HepG2 (cell line): ENCODE results near the gene CCDC73. TPM values are rescaled to one million over a fixed set of nuclear protein-coding genes. Genes with fewer than 3 reads are reported as not detected.
A peak's percentile ranks its signal among the peaks of the same experiment; 100 is the strongest.

Experiments used
- ATAC-seq: fragments of 200-7000 bp; cut with Tn5 transposase; 3 replicates; pipeline ENCODE4 v1.9.1; 2020; ENCODE audit warnings: mild to moderate bottlenecking, moderate library complexity
- BruUV-seq: library from RNA; stranded (reverse); fragments of 400-500 nt; replicated peaks from 2 replicates; lab custom pipeline; 2021; lab: Mats Ljungman, UMichigan
- CTCF ChIA-PET: fragments of 300-600 bp; formaldehyde crosslinking; extraction: SDS; loops from one replicate; lab custom pipeline; 2021; ENCODE audit warnings: low total read pairs, inconsistent platforms, low intra/inter-chr PET ratio; lab: Yijun Ruan, JAX
- POLR2A ChIA-PET: fragments of 350-600 bp; sonication (Branson Sonifier 250); formaldehyde crosslinking; loops from one replicate; lab custom pipeline; 2020; ENCODE audit warnings: antibody characterized with exemption, inconsistent platforms; lab: Yijun Ruan, JAX
- DNase-seq: peaks from one replicate; pipeline ENCODE4 v3.0.0-alpha.2; 2015; ENCODE audit warnings: low spot score
- FAIRE-seq: peaks from 3 replicates; lab custom pipeline; 2011; peaks lifted over from hg19 to GRCh38; lab: Jason Lieb, UNC
- H2AFZ ChIP-seq: one replicate; pipeline ENCODE4 v1.6.1; 2011; ENCODE audit warnings: low read length, inconsistent platforms
- H3K27ac ChIP-seq: fragments of 300-600 bp; 3 replicates; pipeline ENCODE4 v1.8.0; 2011; ENCODE audit warnings: mixed run types, mild to moderate bottlenecking, mixed read lengths, low read length, inconsistent platforms; ENCODE audit not compliant: insufficient read depth; ENCODE audit errors: extremely low read length
- H3K27me3 ChIP-seq, 2 experiments: fragments of 200-600 bp in 1 of 2; 2 replicates in 1 of 2; 3 replicates in 1 of 2; pipeline versions ENCODE4 v1.6.0 to v1.8.0; 2011; ENCODE audit warnings: low read length in 2 of 2, mild to moderate bottlenecking in 2 of 2, moderate library complexity in 2 of 2, inconsistent platforms in 1 of 2; ENCODE audit not compliant: insufficient read depth in 2 of 2, control insufficient read depth in 1 of 2
- H3K36me3 ChIP-seq, 2 experiments: fragments of 200-600 bp in 1 of 2; replicated peaks in 1 of 2; 2 replicates in 1 of 2; 3 replicates in 1 of 2; pipeline versions ENCODE4 v1.5.1 to v1.8.0; 2011; ENCODE audit warnings: low read length in 2 of 2, inconsistent platforms in 1 of 2; ENCODE audit not compliant: insufficient read depth in 2 of 2, control insufficient read depth in 1 of 2
- H3K4me1 ChIP-seq: 2 replicates; pipeline ENCODE4 v1.5.1; 2012; ENCODE audit warnings: low read length, inconsistent platforms; ENCODE audit not compliant: insufficient read depth
- H3K4me2 ChIP-seq: 2 replicates; pipeline ENCODE4 v1.6.0; 2011; ENCODE audit warnings: low read depth, low read length, inconsistent platforms
- H3K4me3 ChIP-seq, 3 experiments: fragments of 200-600 bp in 1 of 3; sonication (generic), shearing (Covaris generic) in 1 of 3; replicated peaks in 1 of 3; 2 replicates each; pipeline ENCODE4 v1.5.1; 2011 to 2016; ENCODE audit warnings: low read length in 3 of 3, inconsistent platforms in 2 of 3, low read depth in 2 of 3, mild to moderate bottlenecking in 2 of 3, control low read depth in 1 of 3, mixed read lengths in 1 of 3; ENCODE audit not compliant: insufficient read depth in 1 of 3
- H3K79me2 ChIP-seq: one replicate; pipeline ENCODE4 v1.6.1; 2011; ENCODE audit warnings: low read length, inconsistent platforms; ENCODE audit not compliant: insufficient read depth
- H3K9ac ChIP-seq: 2 replicates; pipeline ENCODE4 v1.6.0; 2011; ENCODE audit warnings: mild to moderate bottlenecking, low read depth, low read length, inconsistent platforms; ENCODE audit not compliant: insufficient read depth
- H3K9me3 ChIP-seq: 2 replicates; pipeline ENCODE4 v1.5.1; 2012; ENCODE audit warnings: mild to moderate bottlenecking, low read length
- H4K20me1 ChIP-seq: 2 replicates; pipeline ENCODE4 v1.6.0; 2011; ENCODE audit warnings: inconsistent platforms, mild to moderate bottlenecking, low read length, moderate library complexity; ENCODE audit not compliant: insufficient read depth
- CTCF ChIP-seq: sonication (generic); formaldehyde crosslinking; IDR thresholded peaks from 2 replicates; pipeline ENCODE4 v1.5.0; 2020; ENCODE audit warnings: mild to moderate bottlenecking, missing genetic modification reagents, moderate library complexity
- GZF1 ChIP-seq: sonication (generic); formaldehyde crosslinking; IDR thresholded peaks from 2 replicates; pipeline ENCODE4 v1.5.1; 2020; ENCODE audit warnings: mild to moderate bottlenecking, missing genetic modification reagents
- NCOA2 ChIP-seq: sonication (generic); formaldehyde crosslinking; IDR thresholded peaks from 2 replicates; pipeline ENCODE4 v1.8.0; 2022; ENCODE audit warnings: inconsistent platforms
- NFAT5 ChIP-seq: sonication (generic); formaldehyde crosslinking; IDR thresholded peaks from 2 replicates; pipeline ENCODE4 v1.4.0; 2020; ENCODE audit warnings: missing genetic modification reagents
- NFKBIZ ChIP-seq: IDR thresholded peaks from 2 replicates; pipeline ENCODE4 v1.6.1; 2018; ENCODE audit warnings: missing genetic modification reagents, missing compliant biosample characterization
- RAD21 ChIP-seq: fragments of 450-650 bp; formaldehyde crosslinking; IDR thresholded peaks from 2 replicates; pipeline ENCODE4 v1.5.0; 2020; ENCODE audit warnings: mild to moderate bottlenecking
- SMC3 ChIP-seq: IDR thresholded peaks from 2 replicates; pipeline ENCODE4 v1.6.1; 2011; ENCODE audit warnings: low read length, improper control_type of control experiment
- STAG1 ChIP-seq: sonication (generic); formaldehyde crosslinking; IDR thresholded peaks from 2 replicates; pipeline ENCODE4 v1.4.0; 2020; ENCODE audit warnings: missing genetic modification reagents
- ZNF33B ChIP-seq: sonication (generic); formaldehyde crosslinking; IDR thresholded peaks from 2 replicates; pipeline ENCODE4 v1.5.1; 2020; ENCODE audit warnings: mild to moderate bottlenecking, missing genetic modification reagents
- ZNF556 ChIP-seq: sonication (generic); formaldehyde crosslinking; IDR thresholded peaks from 2 replicates; pipeline ENCODE4 v1.4.0; 2020; ENCODE audit warnings: mild to moderate bottlenecking, missing genetic modification reagents, borderline replicate concordance
- WGBS: methylation state at CpG from one replicate; pipeline ENCODE4 v1.1.6; 2017; ENCODE audit warnings: low lambda C conversion rate; 5-methylcytosine and 5-hydroxymethylcytosine counted together
- in situ Hi-C: cut with HindIII; loops from 2 replicates; pipeline ENCODE4 v1.10.0; 2017; ENCODE audit warnings: low pct_unique_long_range_greater_than_20kb; ENCODE audit not compliant: extremely low pct_ligation_motif_present
- intact Hi-C: fragments of 100-400 bp; cut with micrococcal nuclease; formaldehyde crosslinking; loops from one replicate; pipeline ENCODE4 v1.10.0; 2022; ENCODE audit not compliant: unreplicated experiment
- polyA plus RNA-seq, 8 experiments: library from polyadenylated mRNA; depleted of rRNA in 3 of 8; stranded (reverse) in 7 of 8; unstranded in 1 of 8; fragments of >200 nt; fragmentation: Illumina TruSeq in 4 of 8; extraction: Trizol in 4 of 8; gene quantifications; 2 replicates each; pipeline versions ENCODE4 v1.2.1 to v1.2.3, GENCODE V29; 2011 to 2016; ENCODE audit warnings: low read depth in 4 of 8, missing spikeins in 1 of 8, mixed read lengths in 1 of 8; ENCODE audit not compliant: insufficient read depth in 1 of 8
- total RNA-seq, 5 experiments: library from RNA; depleted of rRNA; stranded (reverse); fragments of >200 nt; fragmentation: Illumina TruSeq; extraction: Trizol; gene quantifications; 2 replicates each; pipeline ENCODE4 v1.2.3, GENCODE V29; 2016; ENCODE audit warnings: low read depth in 1 of 5

CCDC73 gene
- total and polyA plus RNA-seq, 2 of the 13 experiments (the other 11 are each of a cell fraction or from before 2014, with no cell fraction given): 0.01 to 0.11 TPM

GRCh38 chr11:32792948-32793475 is 1.4 kb downstream of the CCDC73 start:
- no TSS peak for BruUV-seq
- POLR2A ChIA-PET: no interaction called here

More at GRCh38 chr11:32792948-32793475, 1.4 kb downstream of the CCDC73 start:
- 6% methylated on average over 13 of the region's 13 CpGs for WGBS
- no peaks in the 10 kb centered on the region for H3K4me1 ChIP-seq
- peak overlapping the region; percentile 90 for H2AFZ ChIP-seq
- CTCF ChIA-PET: interaction anchor here (0.8 to 1.7 kb wide), 5 partner anchors 44 to 469 kb away, joined by 3 to 7 read pairs (median 4); no protein-coding TSS in a partner anchor
- in situ Hi-C loops: loop anchor here (5.0 kb wide), 1 partner anchor 81 kb away; no protein-coding TSS in a partner anchor
- H3K27me3 ChIP-seq: peaks cover 0 to 5% of the 10 kb centered on the region in 2 experiments; a peak in 2 of 5 replicates
- peak overlapping the region; percentile 56 for H3K4me2 ChIP-seq
- no peaks in the 10 kb centered on the region for H3K36me3 ChIP-seq
- no peaks in the 10 kb centered on the region for H3K79me2 ChIP-seq
- intact Hi-C loops: loop anchor here (1.0 to 5.0 kb wide), 6 partner anchors 44 to 470 kb away; no protein-coding TSS in a partner anchor
- peak; percentile 50; the same call in 1 of the 2 replicates for TF ChIP-seq RAD21 (CRISPR knock-in tag)
- TF ChIP-seq NFKBIZ: no peak
- TF ChIP-seq GZF1 (CRISPR knock-in tag): peak; percentile 73; the same call in 1 of the 2 replicates
- TF ChIP-seq CTCF (CRISPR knock-in tag): peak; percentile 77
- no peak for TF ChIP-seq ZNF33B
- no peak for TF ChIP-seq ZNF556
- TF ChIP-seq NCOA2 (CRISPR knock-in tag): no peak
- TF ChIP-seq SMC3: peak; percentile 87
- no peak for TF ChIP-seq NFAT5
- TF ChIP-seq STAG1 (CRISPR knock-in tag): peak; percentile 67
- ATAC-seq (peak; percentile 78), DNase-seq (peak; percentile 21), FAIRE-seq (peak; percentile 78)
- no peak overlapping the region for H3K9ac ChIP-seq
- no peaks in the 10 kb centered on the region for H4K20me1 ChIP-seq
- peak overlapping the region in 1 of 3 experiments; percentile 10; a peak in 1 of 6 replicates for H3K4me3 ChIP-seq
- no peak overlapping the region for H3K27ac ChIP-seq
- H3K9me3 ChIP-seq: no peaks in the 10 kb centered on the region
